ENCODE data around the gene NEDD4.
"Not testable (repeated sequence)": the region's sequence is repeated elsewhere in the genome, so short reads cannot be mapped to it uniquely, and the experiment has no call there.

The NEDD4 gene

GRCh38 chr15:55821740-55822139, 171.7 kb downstream of the NEDD4 start:
- not testable (repeated sequence) for DNase-seq

- DNase-seq, result no peak
These were observed 173.4 kb downstream of the NEDD4 start for GRCh38 chr15:55820043-55820442.

- no peak for DNase-seq
These were observed 173.9 kb downstream of the NEDD4 start for GRCh38 chr15:55819397-55820034.

- DNase-seq, result no peak
These were observed 177.4 kb downstream of the NEDD4 start for GRCh38 chr15:55816017-55816416.

- DNase-seq, result no peak
These were observed 190.6 kb downstream of the NEDD4 start for GRCh38 chr15:55802600-55803376.

- no peak for DNase-seq
These were observed 193.2 kb downstream of the NEDD4 start for GRCh38 chr15:55800216-55800615.

GRCh38 chr15:55799291-55800212, 193.9 kb downstream of the NEDD4 start:
- DNase-seq, result no peak

- no peak for DNase-seq
These were observed 197.0 kb downstream of the NEDD4 start for GRCh38 chr15:55796321-55796965.

GRCh38 chr15:55795031-55795430, 198.4 kb downstream of the NEDD4 start:
- no peak for DNase-seq

GRCh38 chr15:55791551-55792400, 201.6 kb downstream of the NEDD4 start:
- DNase-seq, result no peak

GRCh38 chr15:55789066-55789660, 204.2 kb downstream of the NEDD4 start:
- DNase-seq, result no peak

- no peak for DNase-seq
These were observed 207.1 kb downstream of the NEDD4 start for GRCh38 chr15:55786341-55786740.

- not testable (repeated sequence) for DNase-seq
These were observed 207.8 kb downstream of the NEDD4 start for GRCh38 chr15:55785593-55785992.

GRCh38 chr15:55784286-55784685, 209.1 kb downstream of the NEDD4 start:
- DNase-seq, result no peak

GRCh38 chr15:55782901-55783300, 210.5 kb downstream of the NEDD4 start:
- DNase-seq, result no peak

GRCh38 chr15:55780292-55780691, 213.1 kb downstream of the NEDD4 start:
- DNase-seq, result no peak

- DNase-seq, result no peak
These were observed 214.5 kb downstream of the NEDD4 start for GRCh38 chr15:55778932-55779331.

Data from CD4-positive, alpha-beta T cell treated with Interferon gamma for 1 hour (primary cell).